Measurements from ENCODE around the gene CST4. TPM values are rescaled to one million over a fixed set of nuclear protein-coding genes. Genes with fewer than 3 reads are reported as not detected.
"Not testable (repeated sequence)": the region's sequence is repeated elsewhere in the genome, so short reads cannot be mapped to it uniquely, and the experiment has no call there.

The CST4 gene
- total and polyA plus RNA-seq, 2 experiments from 2014 or later, result not detected

- TF ChIP-seq ZNF462 (CRISPR knock-in tag; IDR thresholded peaks at IDR 0.05) (no peak), EZH2 (IDR thresholded peaks at IDR 0.05; ENCODE audit: low read depth, unreplicated experiment) (no peak), POLR2AphosphoS5 (IDR thresholded peaks at IDR 0.05; ENCODE audit: low read depth) (no peak), EZH2phosphoT487 (IDR thresholded peaks at IDR 0.05; ENCODE audit: unreplicated experiment) (no peak), NANOG (IDR thresholded peaks at IDR 0.05; ENCODE audit: borderline replicate concordance) (no peak), ZNF114 (CRISPR knock-in tag; IDR thresholded peaks at IDR 0.05) (no peak)
Observed at GRCh38 chr20:23659989-23660837, 28.6 kb downstream of the CST4 start (continued).

- H3K27ac ChIP-seq (ENCODE audit: low read depth); H3F3A ChIP-seq (replicated peaks; ENCODE audit: low read depth); H3K27me3 ChIP-seq (ENCODE audit: insufficient read depth); H2AFZ ChIP-seq; H3K27ac Mint-ChIP-seq; H3K4me1 Mint-ChIP-seq; H3K27me3 Mint-ChIP-seq (ENCODE audit: insufficient read depth, low read depth, poor library complexity); H3K79me2 ChIP-seq (replicated peaks; ENCODE audit: insufficient read depth); H3K36me3 Mint-ChIP-seq (ENCODE audit: low read depth); H3K9me3 Mint-ChIP-seq; H3K4me2 ChIP-seq; H3K9me2 ChIP-seq (ENCODE audit: insufficient read depth); H4K20me1 ChIP-seq (replicated peaks; ENCODE audit: insufficient read depth); H3K4me1 ChIP-seq (ENCODE audit: insufficient read depth); DNase-seq (ENCODE audit: low spot score); H3K4me3 Mint-ChIP-seq; H3K36me3 ChIP-seq (ENCODE audit: insufficient read depth); H3K4me3 ChIP-seq; ATAC-seq: not testable (repeated sequence)
Observed at GRCh38 chr20:23659610-23659988, 29.2 kb downstream of the CST4 start.

Measured in GM23338 (cell line).